Thyroid gland (tissue), 4 donors: ENCODE results near the gene C16orf96. TPM values are rescaled to one million over a fixed set of nuclear protein-coding genes. Genes with fewer than 3 reads are reported as not detected.

Experiments used
- DNase-seq, 2 donors: peaks; one replicate each; pipeline ENCODE4 v3.0.0-alpha.2; 2019
- H3K27ac ChIP-seq, 3 donors: fragments of 200-600 bp; sonication (generic); 1 replicate in 2 of 3; 2 replicates in 1 of 3; pipeline ENCODE4 v1.5.1; 2016 to 2019; ENCODE audit warnings: mild to moderate bottlenecking in 1 of 3, moderate library complexity in 1 of 3
- H3K27me3 ChIP-seq: fragments of 200-600 bp; sonication (generic); one replicate; pipeline ENCODE4 v1.5.1; 2019
- H3K36me3 ChIP-seq, 2 donors: fragments of 200-600 bp; sonication (generic); one replicate each; pipeline ENCODE4 v1.5.1; 2016 to 2019
- H3K4me1 ChIP-seq, 2 donors: fragments of 200-600 bp; sonication (generic); one replicate each; pipeline ENCODE4 v1.5.1; 2017 to 2019
- H3K4me3 ChIP-seq, 3 donors: fragments of 200-600 bp; sonication (generic); replicated peaks in 1 of 3; 1 replicate in 2 of 3; 2 replicates in 1 of 3; pipeline ENCODE4 v1.5.1; 2016; ENCODE audit warnings: mild to moderate bottlenecking in 1 of 3
- H3K9me3 ChIP-seq: fragments of 200-600 bp; sonication (generic); one replicate; pipeline ENCODE4 v1.5.1; 2017
- POLR2A ChIP-seq, 2 donors: fragments of 450-650 bp; IDR thresholded peaks; one replicate each; pipeline ENCODE4 v1.6.1; 2017; ENCODE audit warnings: antibody characterized with exemption in 2 of 2, mild to moderate bottlenecking in 2 of 2, moderate library complexity in 1 of 2
- WGBS, 2 donors: methylation state at CpG; one replicate each; pipeline ENCODE4 v1.1.5; 2017; 5-methylcytosine and 5-hydroxymethylcytosine counted together
- intact Hi-C: fragments of 100-400 bp; cut with DNase I; formaldehyde crosslinking; loops from one replicate; pipeline ENCODE4 v1.15.1; 2023
- total RNA-seq, 4 donors: library from RNA; depleted of rRNA; stranded (reverse); fragments of >200 nt; gene quantifications; one replicate each; pipeline ENCODE4 v1.2.3, GENCODE V29; 2016
- TF ChIP-seq, protein P1 (sequence below), 6 experiments: fragments of 200-600 bp in 3 of 6; fragments of 450-650 bp in 3 of 6; sonication (generic) in 3 of 6; IDR thresholded peaks; one replicate each; pipeline ENCODE4 v1.5.1; 2016 to 2019; ENCODE audit warnings: antibody characterized with exemption in 6 of 6, mild to moderate bottlenecking in 2 of 6, inconsistent platforms in 1 of 6, moderate library complexity in 1 of 6

C16orf96 gene
- total RNA-seq, 4 donors from 2014 or later, result 0.11 to 0.88 (median 0.62) TPM

DNA sequence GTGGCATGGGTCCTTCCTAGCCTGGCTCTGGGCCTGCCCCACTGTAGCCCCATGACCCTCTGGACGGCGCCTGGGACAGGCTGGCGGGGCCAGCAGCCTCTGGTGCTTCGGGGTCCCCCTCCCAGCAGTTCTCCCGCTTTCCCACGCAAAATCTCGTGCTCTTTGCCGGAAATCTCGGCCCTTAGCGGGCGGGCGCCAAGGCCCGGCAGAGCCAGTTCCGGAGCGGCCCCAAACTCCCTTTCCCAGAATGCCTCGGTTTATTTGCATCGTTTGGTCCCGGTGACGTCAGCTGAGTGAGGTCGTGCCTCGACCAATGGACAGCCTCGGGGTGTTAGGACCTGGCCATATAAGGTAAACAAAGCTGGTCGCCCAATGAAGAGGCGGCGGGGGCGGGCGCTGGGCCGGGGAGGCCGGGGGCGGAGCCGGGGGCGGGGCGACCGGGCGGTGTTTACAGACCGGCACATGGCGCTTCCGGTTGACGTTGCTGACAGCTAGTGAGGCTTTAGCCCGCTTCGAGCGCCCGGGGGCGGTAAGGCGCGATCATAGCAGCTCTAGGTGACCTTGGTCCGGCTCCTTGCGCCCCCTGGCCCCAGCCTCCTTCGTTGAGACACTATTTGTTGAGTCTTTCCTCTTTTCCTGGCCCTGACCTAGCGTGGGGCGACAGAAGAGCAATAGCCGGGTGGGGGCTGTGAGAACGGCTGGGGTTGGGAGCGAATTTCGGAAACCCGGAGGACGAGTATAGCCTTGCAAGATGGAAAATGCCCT is 60.1 kb downstream of the C16orf96 start:
- H3K9me3 ChIP-seq, result no peaks in the 10 kb centered on the region
- TF ChIP-seq, protein P1, sequence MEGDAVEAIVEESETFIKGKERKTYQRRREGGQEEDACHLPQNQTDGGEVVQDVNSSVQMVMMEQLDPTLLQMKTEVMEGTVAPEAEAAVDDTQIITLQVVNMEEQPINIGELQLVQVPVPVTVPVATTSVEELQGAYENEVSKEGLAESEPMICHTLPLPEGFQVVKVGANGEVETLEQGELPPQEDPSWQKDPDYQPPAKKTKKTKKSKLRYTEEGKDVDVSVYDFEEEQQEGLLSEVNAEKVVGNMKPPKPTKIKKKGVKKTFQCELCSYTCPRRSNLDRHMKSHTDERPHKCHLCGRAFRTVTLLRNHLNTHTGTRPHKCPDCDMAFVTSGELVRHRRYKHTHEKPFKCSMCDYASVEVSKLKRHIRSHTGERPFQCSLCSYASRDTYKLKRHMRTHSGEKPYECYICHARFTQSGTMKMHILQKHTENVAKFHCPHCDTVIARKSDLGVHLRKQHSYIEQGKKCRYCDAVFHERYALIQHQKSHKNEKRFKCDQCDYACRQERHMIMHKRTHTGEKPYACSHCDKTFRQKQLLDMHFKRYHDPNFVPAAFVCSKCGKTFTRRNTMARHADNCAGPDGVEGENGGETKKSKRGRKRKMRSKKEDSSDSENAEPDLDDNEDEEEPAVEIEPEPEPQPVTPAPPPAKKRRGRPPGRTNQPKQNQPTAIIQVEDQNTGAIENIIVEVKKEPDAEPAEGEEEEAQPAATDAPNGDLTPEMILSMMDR (IDR thresholded peaks at IDR 0.05), result peak in 3 of 6 experiments; percentile 26 to 28 (median 26)
- peak; percentile 86 to 92 for TF ChIP-seq POLR2A (IDR thresholded peaks at IDR 0.05)
- H3K27me3 ChIP-seq, result no peaks in the 10 kb centered on the region
- 0 to 1% methylated on average over 23 to 46 of the region's 57 CpGs for WGBS, 2 donors
- intact Hi-C loops, result loop anchor here (5.0 kb wide), 1 partner anchor 81 kb away; no protein-coding TSS in a partner anchor
- peak; percentile 100 for DNase-seq
- peak overlapping the region; percentile 0 to 94 (median 53) for H3K4me3 ChIP-seq
- no peaks in the 10 kb centered on the region for H3K36me3 ChIP-seq
- peak overlapping the region; percentile 89 to 98 (median 97) for H3K27ac ChIP-seq
- H3K4me1 ChIP-seq, result peaks cover 41 to 62% of the 10 kb centered on the region in 2 donors

DNA sequence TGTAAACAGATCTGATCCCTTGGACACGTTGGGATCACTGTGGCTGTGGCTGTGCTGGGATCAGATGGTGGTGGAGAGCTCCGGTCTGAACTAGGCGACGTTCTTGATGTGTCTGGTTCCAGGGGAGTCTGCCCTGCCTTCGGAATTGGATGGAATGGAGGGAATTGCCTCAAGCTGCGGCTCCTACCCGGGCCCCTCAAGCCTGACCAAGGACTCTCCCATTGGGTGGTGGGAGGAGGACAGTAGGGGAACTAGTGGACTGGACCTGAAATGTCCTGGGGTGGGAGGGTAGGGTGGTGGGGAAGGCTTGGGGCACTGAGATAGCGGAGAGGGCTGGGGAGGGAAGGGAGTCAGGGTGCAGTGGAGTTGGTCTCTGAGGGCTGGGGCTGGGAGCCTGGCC is 61.7 kb downstream of the C16orf96 start:
- intact Hi-C loops, result loop anchor here (5.0 kb wide), 1 partner anchor 79 kb away; no protein-coding TSS in a partner anchor
- H3K4me3 ChIP-seq, result no peak overlapping the region
- no peaks in the 10 kb centered on the region for H3K36me3 ChIP-seq
- H3K27ac ChIP-seq, result peak overlapping the region; percentile 89 to 98 (median 97)
- WGBS, 2 donors, result 78 to 82% methylated on average over 8 of the region's 8 CpGs
- H3K9me3 ChIP-seq, result no peaks in the 10 kb centered on the region
- TF ChIP-seq, protein P1 (IDR thresholded peaks at IDR 0.05), result no peak
- no peak for TF ChIP-seq POLR2A (IDR thresholded peaks at IDR 0.05)
- DNase-seq, result no peak
- H3K27me3 ChIP-seq, result no peaks in the 10 kb centered on the region
- peaks cover 36 to 46% of the 10 kb centered on the region in 2 donors for H3K4me1 ChIP-seq

DNA sequence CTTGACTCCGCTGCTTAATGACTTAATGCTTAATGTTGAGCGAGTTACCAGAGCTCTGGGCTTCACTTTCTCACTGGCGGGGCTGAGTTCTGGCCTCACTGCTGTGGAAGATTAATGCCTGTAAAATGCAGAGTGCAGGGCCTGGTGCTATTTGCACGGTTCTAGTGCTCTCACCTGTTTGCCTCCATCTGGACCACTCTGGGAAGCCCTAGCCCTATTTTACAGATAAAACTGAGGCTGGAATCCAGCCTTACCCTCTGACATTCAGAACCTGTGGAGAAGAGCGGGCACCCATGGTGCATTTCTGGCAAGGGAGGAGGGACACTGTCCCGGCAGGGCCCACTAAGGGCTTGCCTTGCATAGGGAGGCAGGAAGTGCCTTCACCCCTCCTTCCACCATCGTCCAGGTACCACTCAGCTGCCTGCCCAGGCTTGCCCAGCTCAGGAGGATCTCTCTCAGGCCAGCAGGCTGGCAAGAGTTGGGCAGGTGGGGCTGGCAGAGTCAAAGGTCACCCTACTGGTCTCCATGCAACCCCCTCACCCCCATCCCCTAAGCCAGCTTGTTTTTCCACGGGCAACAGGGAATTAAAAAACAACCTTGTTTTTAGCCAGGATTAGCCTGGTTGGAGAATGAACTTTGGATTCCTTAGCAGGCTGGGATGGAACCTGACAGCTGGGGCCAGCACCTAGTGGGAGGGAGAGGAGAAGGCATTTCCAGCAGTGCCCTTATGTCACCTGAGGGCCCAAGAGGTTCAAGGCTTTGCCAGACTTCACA is 62.7 kb downstream of the C16orf96 start:
- H3K4me1 ChIP-seq, result peaks cover 27 to 39% of the 10 kb centered on the region in 2 donors
- H3K27ac ChIP-seq, result peak overlapping the region; percentile 89 to 98 (median 97)
- H3K4me3 ChIP-seq, result no peak overlapping the region
- intact Hi-C loops, result loop anchor here (5.0 kb wide), 1 partner anchor 78 kb away; no protein-coding TSS in a partner anchor
- DNase-seq, result peak; percentile 81 to 83
- H3K36me3 ChIP-seq, result no peaks in the 10 kb centered on the region
- H3K9me3 ChIP-seq, result no peaks in the 10 kb centered on the region
- no peaks in the 10 kb centered on the region for H3K27me3 ChIP-seq
- 61 to 62% methylated on average over 8 of the region's 8 CpGs for WGBS, 2 donors
- no peak for TF ChIP-seq POLR2A (IDR thresholded peaks at IDR 0.05)
- TF ChIP-seq, protein P1 (IDR thresholded peaks at IDR 0.05), result no peak

DNA sequence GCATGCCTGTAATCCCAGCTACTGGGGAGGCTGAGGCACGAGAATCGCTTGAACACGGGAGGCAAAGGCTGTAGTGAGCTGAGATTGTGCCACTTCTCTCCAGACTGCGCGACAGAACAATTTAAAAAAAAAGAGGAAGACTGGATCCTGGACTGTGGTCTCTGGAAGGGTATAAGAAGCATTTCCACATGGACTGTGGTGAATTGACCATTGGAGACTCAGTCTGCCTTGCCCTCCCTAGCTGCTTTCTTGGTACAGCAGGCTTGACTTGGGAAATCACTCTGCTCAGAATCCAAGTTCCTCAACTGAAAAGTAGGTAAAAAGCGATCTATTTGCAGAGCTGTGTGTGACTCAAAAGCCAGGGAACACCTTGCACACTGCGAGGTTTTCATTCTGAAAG is 67.5 kb downstream of the C16orf96 start:
- DNase-seq, result no peak
- TF ChIP-seq, protein P1 (IDR thresholded peaks at IDR 0.05), result no peak
- TF ChIP-seq POLR2A (IDR thresholded peaks at IDR 0.05), result no peak
- Histone ChIP-seq H3K36me3 (no peaks in the 10 kb centered on the region), H3K4me3 (no peak overlapping the region), H3K4me1 (peaks cover 15 to 17% of the 10 kb centered on the region in 2 donors), H3K27ac (no peak overlapping the region), H3K27me3 (no peaks in the 10 kb centered on the region), H3K9me3 (no peaks in the 10 kb centered on the region)
- intact Hi-C loops, result no loop called here
- 83 to 89% methylated on average over 7 of the region's 7 CpGs for WGBS, 2 donors
